ENCODE measurements around the gene UBAP2L.
"Not testable (repeated sequence)": the region's sequence is repeated elsewhere in the genome, so short reads cannot be mapped to it uniquely, and the experiment has no call there.

UBAP2L gene

DNA sequence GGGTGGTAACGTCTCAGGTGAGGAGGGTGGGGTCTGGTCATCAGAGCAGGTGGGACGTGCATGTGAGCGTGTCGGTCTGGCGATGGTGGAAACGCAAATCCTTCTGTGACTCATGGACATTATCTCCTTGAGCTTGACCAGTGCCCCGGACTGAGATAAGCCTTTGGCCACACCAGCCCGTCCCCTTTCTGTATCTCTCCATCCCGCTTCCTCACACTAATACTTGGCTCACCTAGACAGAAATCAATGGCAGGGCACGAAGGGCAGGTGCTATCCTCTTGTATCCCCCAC is 92.3 kb downstream of the UBAP2L start (continued):
- TF ChIP-seq, protein P1, sequence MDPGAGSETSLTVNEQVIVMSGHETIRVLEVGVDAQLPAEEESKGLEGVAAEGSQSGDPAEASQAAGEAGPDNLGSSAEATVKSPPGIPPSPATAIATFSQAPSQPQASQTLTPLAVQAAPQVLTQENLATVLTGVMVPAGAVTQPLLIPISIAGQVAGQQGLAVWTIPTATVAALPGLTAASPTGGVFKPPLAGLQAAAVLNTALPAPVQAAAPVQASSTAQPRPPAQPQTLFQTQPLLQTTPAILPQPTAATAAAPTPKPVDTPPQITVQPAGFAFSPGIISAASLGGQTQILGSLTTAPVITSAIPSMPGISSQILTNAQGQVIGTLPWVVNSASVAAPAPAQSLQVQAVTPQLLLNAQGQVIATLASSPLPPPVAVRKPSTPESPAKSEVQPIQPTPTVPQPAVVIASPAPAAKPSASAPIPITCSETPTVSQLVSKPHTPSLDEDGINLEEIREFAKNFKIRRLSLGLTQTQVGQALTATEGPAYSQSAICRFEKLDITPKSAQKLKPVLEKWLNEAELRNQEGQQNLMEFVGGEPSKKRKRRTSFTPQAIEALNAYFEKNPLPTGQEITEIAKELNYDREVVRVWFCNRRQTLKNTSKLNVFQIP (CRISPR knock-in tag; IDR thresholded peaks at IDR 0.05; ENCODE audit: borderline replicate concordance, low read depth), result no peak
- TF ChIP-seq PPARA (CRISPR knock-in tag; IDR thresholded peaks at IDR 0.05; ENCODE audit: borderline replicate concordance) (no peak), BACH2 (CRISPR knock-in tag; IDR thresholded peaks at IDR 0.05; ENCODE audit: borderline replicate concordance) (no peak), ZC3H10 (CRISPR knock-in tag; IDR thresholded peaks at IDR 0.05) (no peak), ZNF8 (CRISPR knock-in tag; IDR thresholded peaks at IDR 0.05) (no peak), SNAI2 (CRISPR knock-in tag; IDR thresholded peaks at IDR 0.05) (no peak)
- TF ChIP-seq, protein P2, sequence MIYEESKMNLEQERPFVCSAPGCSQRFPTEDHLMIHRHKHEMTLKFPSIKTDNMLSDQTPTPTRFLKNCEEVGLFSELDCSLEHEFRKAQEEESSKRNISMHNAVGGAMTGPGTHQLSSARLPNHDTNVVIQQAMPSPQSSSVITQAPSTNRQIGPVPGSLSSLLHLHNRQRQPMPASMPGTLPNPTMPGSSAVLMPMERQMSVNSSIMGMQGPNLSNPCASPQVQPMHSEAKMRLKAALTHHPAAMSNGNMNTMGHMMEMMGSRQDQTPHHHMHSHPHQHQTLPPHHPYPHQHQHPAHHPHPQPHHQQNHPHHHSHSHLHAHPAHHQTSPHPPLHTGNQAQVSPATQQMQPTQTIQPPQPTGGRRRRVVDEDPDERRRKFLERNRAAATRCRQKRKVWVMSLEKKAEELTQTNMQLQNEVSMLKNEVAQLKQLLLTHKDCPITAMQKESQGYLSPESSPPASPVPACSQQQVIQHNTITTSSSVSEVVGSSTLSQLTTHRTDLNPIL (CRISPR knock-in tag; IDR thresholded peaks at IDR 0.05; ENCODE audit: low read depth), result no peak

DNA sequence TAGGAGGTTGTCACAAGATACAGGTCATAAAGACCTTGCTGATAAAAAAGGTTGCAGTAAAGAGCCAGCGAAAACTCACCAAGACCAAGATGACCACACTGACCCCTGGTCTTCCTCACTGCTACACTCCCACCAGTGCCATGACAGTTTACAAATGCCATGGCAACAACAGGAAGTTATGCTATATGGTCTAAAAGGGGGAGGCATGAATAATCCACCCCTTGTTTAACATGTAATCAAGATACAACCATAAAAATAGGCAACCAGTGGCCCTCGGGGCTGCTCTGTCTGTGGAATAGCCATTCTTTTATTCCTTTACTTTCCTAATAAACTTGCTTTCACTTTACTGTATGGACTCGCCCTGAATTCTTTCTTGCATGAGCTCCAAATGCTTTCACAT is 93.5 kb downstream of the UBAP2L start:
- ATAC-seq, result not testable (repeated sequence)

DNA sequence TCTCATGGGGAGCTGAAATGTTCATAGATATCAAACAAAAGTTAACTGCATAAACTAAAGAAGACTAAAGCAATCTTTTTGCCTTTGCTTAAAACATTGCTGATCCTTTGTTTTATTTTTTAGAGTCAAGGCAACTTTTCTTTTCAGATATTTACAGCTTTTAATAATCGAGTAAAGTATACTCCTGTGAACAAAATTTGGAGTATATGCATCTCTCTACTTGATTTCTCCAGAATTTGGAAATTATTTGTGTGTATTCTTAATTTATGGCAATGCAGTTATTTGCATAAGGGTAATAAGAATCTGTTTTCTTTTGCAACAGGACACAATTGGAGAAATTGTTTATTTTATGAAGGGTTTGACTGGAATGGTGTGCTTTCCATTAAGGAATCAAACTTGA is 95.9 kb downstream of the UBAP2L start:
- TF ChIP-seq TOX (CRISPR knock-in tag; IDR thresholded peaks at IDR 0.05; ENCODE audit: borderline replicate concordance), result no peak
- no peak for TF ChIP-seq PPARA (CRISPR knock-in tag; IDR thresholded peaks at IDR 0.05; ENCODE audit: borderline replicate concordance)
- TF ChIP-seq GLIS3 (CRISPR knock-in tag; IDR thresholded peaks at IDR 0.05), result no peak
- no peak for TF ChIP-seq OSR1 (CRISPR knock-in tag; IDR thresholded peaks at IDR 0.05)
- TF ChIP-seq ISL1 (CRISPR knock-in tag; IDR thresholded peaks at IDR 0.05), result no peak
- no peak for TF ChIP-seq ZNF8 (CRISPR knock-in tag; IDR thresholded peaks at IDR 0.05)
- no peak for TF ChIP-seq RARB (CRISPR knock-in tag; IDR thresholded peaks at IDR 0.05)
- no peak for TF ChIP-seq SNAI2 (CRISPR knock-in tag; IDR thresholded peaks at IDR 0.05)
- TF ChIP-seq, protein P2 (CRISPR knock-in tag; IDR thresholded peaks at IDR 0.05; ENCODE audit: low read depth), result no peak
- TF ChIP-seq, protein P3, sequence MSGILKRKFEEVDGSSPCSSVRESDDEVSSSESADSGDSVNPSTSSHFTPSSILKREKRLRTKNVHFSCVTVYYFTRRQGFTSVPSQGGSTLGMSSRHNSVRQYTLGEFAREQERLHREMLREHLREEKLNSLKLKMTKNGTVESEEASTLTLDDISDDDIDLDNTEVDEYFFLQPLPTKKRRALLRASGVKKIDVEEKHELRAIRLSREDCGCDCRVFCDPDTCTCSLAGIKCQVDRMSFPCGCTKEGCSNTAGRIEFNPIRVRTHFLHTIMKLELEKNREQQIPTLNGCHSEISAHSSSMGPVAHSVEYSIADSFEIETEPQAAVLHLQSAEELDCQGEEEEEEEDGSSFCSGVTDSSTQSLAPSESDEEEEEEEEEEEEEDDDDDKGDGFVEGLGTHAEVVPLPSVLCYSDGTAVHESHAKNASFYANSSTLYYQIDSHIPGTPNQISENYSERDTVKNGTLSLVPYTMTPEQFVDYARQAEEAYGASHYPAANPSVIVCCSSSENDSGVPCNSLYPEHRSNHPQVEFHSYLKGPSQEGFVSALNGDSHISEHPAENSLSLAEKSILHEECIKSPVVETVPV (CRISPR knock-in tag; IDR thresholded peaks at IDR 0.05), result no peak
- TF ChIP-seq ZFP30 (CRISPR knock-in tag; IDR thresholded peaks at IDR 0.05), result no peak
- TF ChIP-seq TCF4 (CRISPR knock-in tag; IDR thresholded peaks at IDR 0.05; ENCODE audit: borderline replicate concordance), result no peak
- TF ChIP-seq BACH2 (CRISPR knock-in tag; IDR thresholded peaks at IDR 0.05; ENCODE audit: borderline replicate concordance), result no peak
- no peak for TF ChIP-seq ESRRG (CRISPR knock-in tag; IDR thresholded peaks at IDR 0.05)
- no peak for ATAC-seq

DNA sequence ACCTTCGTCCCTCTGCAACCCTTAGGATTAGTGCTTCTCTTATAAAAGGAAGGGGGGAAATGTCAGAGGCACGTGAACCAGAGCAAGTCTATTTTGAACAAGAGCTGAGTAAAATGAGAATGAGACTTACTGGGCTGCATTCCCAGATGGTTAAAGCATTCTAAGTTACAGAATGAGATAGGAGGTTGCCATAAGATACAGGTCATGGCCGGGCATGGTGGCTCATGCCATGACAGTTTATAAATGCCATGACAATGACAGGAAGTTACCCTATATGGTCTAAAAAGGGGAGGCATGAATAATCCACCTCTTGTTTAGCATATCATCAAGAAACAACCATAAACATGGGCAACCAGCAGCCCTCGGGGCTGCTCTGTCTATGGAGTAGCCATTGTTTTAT is 97.6 kb downstream of the UBAP2L start:
- TF ChIP-seq PPARA (CRISPR knock-in tag; IDR thresholded peaks at IDR 0.05; ENCODE audit: borderline replicate concordance), result no peak
- no peak for TF ChIP-seq OSR1 (CRISPR knock-in tag; IDR thresholded peaks at IDR 0.05)
- no peak for TF ChIP-seq ZFP3 (CRISPR knock-in tag; IDR thresholded peaks at IDR 0.05)
- TF ChIP-seq, protein P4, sequence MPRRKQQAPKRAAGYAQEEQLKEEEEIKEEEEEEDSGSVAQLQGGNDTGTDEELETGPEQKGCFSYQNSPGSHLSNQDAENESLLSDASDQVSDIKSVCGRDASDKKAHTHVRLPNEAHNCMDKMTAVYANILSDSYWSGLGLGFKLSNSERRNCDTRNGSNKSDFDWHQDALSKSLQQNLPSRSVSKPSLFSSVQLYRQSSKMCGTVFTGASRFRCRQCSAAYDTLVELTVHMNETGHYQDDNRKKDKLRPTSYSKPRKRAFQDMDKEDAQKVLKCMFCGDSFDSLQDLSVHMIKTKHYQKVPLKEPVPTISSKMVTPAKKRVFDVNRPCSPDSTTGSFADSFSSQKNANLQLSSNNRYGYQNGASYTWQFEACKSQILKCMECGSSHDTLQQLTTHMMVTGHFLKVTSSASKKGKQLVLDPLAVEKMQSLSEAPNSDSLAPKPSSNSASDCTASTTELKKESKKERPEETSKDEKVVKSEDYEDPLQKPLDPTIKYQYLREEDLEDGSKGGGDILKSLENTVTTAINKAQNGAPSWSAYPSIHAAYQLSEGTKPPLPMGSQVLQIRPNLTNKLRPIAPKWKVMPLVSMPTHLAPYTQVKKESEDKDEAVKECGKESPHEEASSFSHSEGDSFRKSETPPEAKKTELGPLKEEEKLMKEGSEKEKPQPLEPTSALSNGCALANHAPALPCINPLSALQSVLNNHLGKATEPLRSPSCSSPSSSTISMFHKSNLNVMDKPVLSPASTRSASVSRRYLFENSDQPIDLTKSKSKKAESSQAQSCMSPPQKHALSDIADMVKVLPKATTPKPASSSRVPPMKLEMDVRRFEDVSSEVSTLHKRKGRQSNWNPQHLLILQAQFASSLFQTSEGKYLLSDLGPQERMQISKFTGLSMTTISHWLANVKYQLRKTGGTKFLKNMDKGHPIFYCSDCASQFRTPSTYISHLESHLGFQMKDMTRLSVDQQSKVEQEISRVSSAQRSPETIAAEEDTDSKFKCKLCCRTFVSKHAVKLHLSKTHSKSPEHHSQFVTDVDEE (CRISPR knock-in tag; IDR thresholded peaks at IDR 0.05), result no peak
- no peak for TF ChIP-seq ZNF565 (CRISPR knock-in tag; conservative IDR thresholded peaks at IDR 0.05; ENCODE audit: low read depth)
- 0 out of 3 replicates have a peak, but pooled peaks have one; percentile 19 for ATAC-seq
